ENCODE results near the gene TNFRSF19.

The TNFRSF19 gene

GRCh38 chr13:23567906-23568460, 2.2 kb upstream of the TNFRSF19 start:
- DNase-seq (ENCODE audit: low spot score): no peak
- Histone ChIP-seq H3K27me3 (ENCODE audit: insufficient read depth, poor library complexity, severe bottlenecking) (no peaks in the 10 kb centered on the region), H3K36me3 (ENCODE audit: low read depth) (no peaks in the 10 kb centered on the region), H3K4me1 (ENCODE audit: insufficient read depth, poor library complexity, severe bottlenecking) (no peaks in the 10 kb centered on the region), H3K9me3 (ENCODE audit: severe bottlenecking) (no peaks in the 10 kb centered on the region), H3K27ac (ENCODE audit: poor library complexity, severe bottlenecking) (no peak overlapping the region), H3K4me3 (ENCODE audit: severe bottlenecking) (no peak overlapping the region)
- no peak for ATAC-seq (ENCODE audit: low read depth)
- TF ChIP-seq CTCF (IDR thresholded peaks at IDR 0.05; ENCODE audit: poor library complexity, severe bottlenecking): no peak

GRCh38 chr13:23570921-23571315, 706 bp downstream of the TNFRSF19 start:
- no peak for TF ChIP-seq CTCF (IDR thresholded peaks at IDR 0.05; ENCODE audit: poor library complexity, severe bottlenecking)
- Histone ChIP-seq H3K27me3 (ENCODE audit: insufficient read depth, poor library complexity, severe bottlenecking) (no peaks in the 10 kb centered on the region), H3K9me3 (ENCODE audit: severe bottlenecking) (no peaks in the 10 kb centered on the region), H3K27ac (ENCODE audit: poor library complexity, severe bottlenecking) (no peak overlapping the region), H3K4me1 (ENCODE audit: insufficient read depth, poor library complexity, severe bottlenecking) (no peaks in the 10 kb centered on the region), H3K4me3 (ENCODE audit: severe bottlenecking) (no peak overlapping the region), H3K36me3 (ENCODE audit: low read depth) (no peaks in the 10 kb centered on the region)
- DNase-seq (ENCODE audit: low spot score) (no peak), ATAC-seq (ENCODE audit: low read depth) (no peak)

- DNase-seq (ENCODE audit: low spot score): no peak
- Histone ChIP-seq H3K27me3 (ENCODE audit: insufficient read depth, poor library complexity, severe bottlenecking) (no peaks in the 10 kb centered on the region), H3K36me3 (ENCODE audit: low read depth) (no peaks in the 10 kb centered on the region), H3K27ac (ENCODE audit: poor library complexity, severe bottlenecking) (no peak overlapping the region), H3K4me3 (ENCODE audit: severe bottlenecking) (no peak overlapping the region), H3K4me1 (ENCODE audit: insufficient read depth, poor library complexity, severe bottlenecking) (no peaks in the 10 kb centered on the region), H3K9me3 (ENCODE audit: severe bottlenecking) (no peaks in the 10 kb centered on the region)
- TF ChIP-seq CTCF (IDR thresholded peaks at IDR 0.05; ENCODE audit: poor library complexity, severe bottlenecking): no peak
- ATAC-seq (ENCODE audit: low read depth): no peak
These were observed 1.2 kb downstream of the TNFRSF19 start for GRCh38 chr13:23571431-23571830.

- Histone ChIP-seq H3K27me3 (ENCODE audit: insufficient read depth, poor library complexity, severe bottlenecking) (no peaks in the 10 kb centered on the region), H3K4me3 (ENCODE audit: severe bottlenecking) (no peak overlapping the region), H3K36me3 (ENCODE audit: low read depth) (no peaks in the 10 kb centered on the region), H3K4me1 (ENCODE audit: insufficient read depth, poor library complexity, severe bottlenecking) (no peaks in the 10 kb centered on the region), H3K27ac (ENCODE audit: poor library complexity, severe bottlenecking) (no peak overlapping the region), H3K9me3 (ENCODE audit: severe bottlenecking) (no peaks in the 10 kb centered on the region)
- ATAC-seq (ENCODE audit: low read depth): no peak
- no peak for TF ChIP-seq CTCF (IDR thresholded peaks at IDR 0.05; ENCODE audit: poor library complexity, severe bottlenecking)
- no peak for DNase-seq (ENCODE audit: low spot score)
These were observed 2.6 kb downstream of the TNFRSF19 start for GRCh38 chr13:23572836-23573235.

GRCh38 chr13:23574421-23575145, 4.4 kb downstream of the TNFRSF19 start:
- Histone ChIP-seq H3K4me1 (ENCODE audit: insufficient read depth, poor library complexity, severe bottlenecking) (no peaks in the 10 kb centered on the region), H3K27ac (ENCODE audit: poor library complexity, severe bottlenecking) (no peak overlapping the region), H3K4me3 (ENCODE audit: severe bottlenecking) (no peak overlapping the region), H3K27me3 (ENCODE audit: insufficient read depth, poor library complexity, severe bottlenecking) (no peaks in the 10 kb centered on the region), H3K9me3 (ENCODE audit: severe bottlenecking) (no peaks in the 10 kb centered on the region), H3K36me3 (ENCODE audit: low read depth) (no peaks in the 10 kb centered on the region)
- DNase-seq (ENCODE audit: low spot score): no peak
- no peak for ATAC-seq (ENCODE audit: low read depth)
- TF ChIP-seq CTCF (IDR thresholded peaks at IDR 0.05; ENCODE audit: poor library complexity, severe bottlenecking): no peak
